HG02798 (cell line): Measurements from ENCODE around the gene FLNA.
"Not testable (repeated sequence)": the region's sequence is repeated elsewhere in the genome, so short reads cannot be mapped to it uniquely, and the experiment has no call there.

ENCODE experiments used
- ATAC-seq: cut with Tn5 transposase; IDR thresholded peaks from one replicate; pipeline ENCODE4 v1.9.1; 2021; ENCODE audit warnings: mild to moderate bottlenecking; ENCODE audit not compliant: unreplicated experiment, poor library complexity

The FLNA gene

GRCh38 chrX:154400369-154400817, 26.0 kb upstream of the FLNA start:
- not testable (repeated sequence) for ATAC-seq

GRCh38 chrX:154399527-154400368, 25.3 kb upstream of the FLNA start:
- ATAC-seq = no peak

GRCh38 chrX:154398668-154399526, 24.5 kb upstream of the FLNA start:
- ATAC-seq = peak; percentile 31

GRCh38 chrX:154397888-154398667, 23.6 kb upstream of the FLNA start, which contains the start of gene RPL10:
RPL10 (plus strand) TSS chrX:154398377; CDS start chrX:154398520, 143 bp downstream.
- peak; percentile 81 for ATAC-seq

GRCh38 chrX:154396973-154397887, 22.8 kb upstream of the FLNA start:
- ATAC-seq = peak; percentile 60

- ATAC-seq = not testable (repeated sequence)
Measured at GRCh38 chrX:154396363-154396762, 21.9 kb upstream of the FLNA start.

GRCh38 chrX:154389812-154390747, 15.6 kb upstream of the FLNA start:
- peak; percentile 77 for ATAC-seq

- ATAC-seq = peak; percentile 19
Measured at GRCh38 chrX:154388649-154389048, 14.2 kb upstream of the FLNA start.

GRCh38 chrX:154388094-154388493, 13.7 kb upstream of the FLNA start:
- ATAC-seq = peak; percentile 27

GRCh38 chrX:154384284-154384892, 10.0 kb upstream of the FLNA start:
- no peak for ATAC-seq

- ATAC-seq = no peak
Measured at GRCh38 chrX:154383359-154384283, 9.2 kb upstream of the FLNA start.

- ATAC-seq = no peak
Measured at GRCh38 chrX:154382483-154383069, 8.1 kb upstream of the FLNA start.

- ATAC-seq = no peak
Measured at GRCh38 chrX:154381271-154381670, 6.8 kb upstream of the FLNA start.

GRCh38 chrX:154380787-154381186, 6.4 kb upstream of the FLNA start:
- no peak for ATAC-seq

GRCh38 chrX:154380153-154380552, 5.7 kb upstream of the FLNA start:
- ATAC-seq = no peak

- ATAC-seq = no peak
Measured at GRCh38 chrX:154379569-154379951, 5.1 kb upstream of the FLNA start.
